Astrocyte (in vitro differentiated cells and primary cell): ENCODE results near the gene GPATCH3. TPM values are rescaled to one million over a fixed set of nuclear protein-coding genes. Genes with fewer than 3 reads are reported as not detected.

ENCODE experiments used
- DNase-seq: peaks from one replicate; pipeline ENCODE4 v3.0.0-alpha.2; 2010; ENCODE audit warnings: low read depth
- FAIRE-seq: peaks from 2 replicates; lab custom pipeline; 2011; peaks lifted over from hg19 to GRCh38; lab: Jason Lieb, UNC
- H2AFZ ChIP-seq: 2 replicates; pipeline ENCODE4 v1.6.0; 2012; ENCODE audit warnings: low read depth, low read length, inconsistent platforms
- H3K27ac ChIP-seq: 2 replicates; pipeline ENCODE4 v1.5.1; 2011; ENCODE audit warnings: low read depth, low read length, inconsistent platforms
- H3K27me3 ChIP-seq: 2 replicates; pipeline ENCODE4 v1.6.0; 2011; ENCODE audit warnings: low read length, inconsistent platforms; ENCODE audit not compliant: insufficient read depth
- H3K36me3 ChIP-seq: 2 replicates; pipeline ENCODE4 v1.5.1; 2011; ENCODE audit warnings: low read length, inconsistent platforms; ENCODE audit not compliant: insufficient read depth
- H3K4me1 ChIP-seq: 2 replicates; pipeline ENCODE4 v1.5.1; 2011; ENCODE audit warnings: low read length, inconsistent platforms; ENCODE audit not compliant: insufficient read depth
- H3K4me2 ChIP-seq: 2 replicates; pipeline ENCODE4 v1.6.0; 2012; ENCODE audit warnings: low read length, inconsistent platforms
- H3K4me3 ChIP-seq: 2 replicates; pipeline ENCODE4 v1.5.1; 2011; ENCODE audit warnings: low read depth, mild to moderate bottlenecking, low read length, inconsistent platforms; ENCODE audit not compliant: insufficient read depth
- H3K79me2 ChIP-seq: 2 replicates; pipeline ENCODE4 v1.6.0; 2012; ENCODE audit warnings: mild to moderate bottlenecking, low read length, inconsistent platforms; ENCODE audit not compliant: insufficient read depth
- H3K9ac ChIP-seq: 2 replicates; pipeline ENCODE4 v1.6.0; 2012; ENCODE audit warnings: mild to moderate bottlenecking, low read length, inconsistent platforms
- H3K9me3 ChIP-seq: 2 replicates; pipeline ENCODE4 v1.5.1; 2012; ENCODE audit warnings: low read depth, mild to moderate bottlenecking, low read length, inconsistent platforms; ENCODE audit not compliant: insufficient read depth
- H4K20me1 ChIP-seq: 2 replicates; pipeline ENCODE4 v1.6.0; 2012; ENCODE audit warnings: low read length, inconsistent platforms; ENCODE audit not compliant: insufficient read depth
- H3K27ac Mint-ChIP-seq: one replicate; pipeline ENCODE4 v1.8.0; 2021; ENCODE audit warnings: mild to moderate bottlenecking, mixed read lengths; ENCODE audit not compliant: unreplicated experiment
- H3K27me3 Mint-ChIP-seq: one replicate; pipeline ENCODE4 v1.8.0; 2021; ENCODE audit warnings: low read depth, mixed read lengths; ENCODE audit not compliant: unreplicated experiment
- H3K36me3 Mint-ChIP-seq: one replicate; pipeline ENCODE4 v1.8.0; 2021; ENCODE audit warnings: low read depth, mixed read lengths; ENCODE audit not compliant: unreplicated experiment
- H3K4me1 Mint-ChIP-seq: one replicate; pipeline ENCODE4 v1.8.0; 2021; ENCODE audit warnings: low read depth, mixed read lengths; ENCODE audit not compliant: unreplicated experiment
- H3K4me3 Mint-ChIP-seq: one replicate; pipeline ENCODE4 v1.8.0; 2021; ENCODE audit warnings: mild to moderate bottlenecking, moderate library complexity, mixed read lengths; ENCODE audit not compliant: unreplicated experiment
- H3K9me3 Mint-ChIP-seq: one replicate; pipeline ENCODE4 v1.8.0; 2021; ENCODE audit warnings: mild to moderate bottlenecking, mixed read lengths; ENCODE audit not compliant: unreplicated experiment
- CTCF ChIP-seq: IDR thresholded peaks from 2 replicates; pipeline ENCODE4 v1.5.1; 2011; ENCODE audit warnings: low read depth, mild to moderate bottlenecking, inconsistent platforms, low read length, moderate library complexity; ENCODE audit not compliant: insufficient read depth
- EZH2 ChIP-seq: IDR thresholded peaks from 2 replicates; pipeline ENCODE4 v1.6.1; 2012; ENCODE audit warnings: mild to moderate bottlenecking, low read length, inconsistent platforms; ENCODE audit not compliant: insufficient read depth
- total RNA-seq: library from RNA; stranded (reverse); gene quantifications from 2 replicates; pipeline ENCODE4 v1.2.1, GENCODE V29; 2021

The GPATCH3 gene
- total RNA-seq, 1 donor from 2014 or later, result 12.8 TPM

GRCh38 chr1:26890467-26890796 is 9.8 kb downstream of the GPATCH3 start:
- H3K4me3 ChIP-seq, result peak overlapping the region; percentile 95
- H3K4me3 Mint-ChIP-seq, result peak overlapping the region; percentile 97
- peaks cover 36% of the 10 kb centered on the region for H4K20me1 ChIP-seq
- H3K4me2 ChIP-seq, result peak overlapping the region; percentile 97
- no peak for FAIRE-seq
- H3K9ac ChIP-seq, result peak overlapping the region; percentile 98
- H3K27ac Mint-ChIP-seq, result peak overlapping the region; percentile 86
- H3K27ac ChIP-seq, result peak overlapping the region; percentile 91
- peak overlapping the region; percentile 98 for H2AFZ ChIP-seq
- no peak for TF ChIP-seq EZH2
- TF ChIP-seq CTCF, result no peak
- peaks cover 38% of the 10 kb centered on the region for H3K79me2 ChIP-seq
- H3K27me3 ChIP-seq, result no peaks in the 10 kb centered on the region
- peaks cover 40% of the 10 kb centered on the region for H3K36me3 ChIP-seq
- peaks cover 24% of the 10 kb centered on the region for H3K36me3 Mint-ChIP-seq
- peaks cover 16% of the 10 kb centered on the region for H3K4me1 ChIP-seq
- DNase-seq, result no peak
- no peaks in the 10 kb centered on the region for H3K27me3 Mint-ChIP-seq
- H3K9me3 Mint-ChIP-seq, result no peaks in the 10 kb centered on the region
- H3K4me1 Mint-ChIP-seq, result peaks cover 12% of the 10 kb centered on the region
- no peaks in the 10 kb centered on the region for H3K9me3 ChIP-seq

- TF ChIP-seq EZH2 (no peak), CTCF (no peak)
- Histone ChIP-seq H3K4me3 (peak within 1 kb of the TSS; percentile 95), H3K4me1 (peaks cover 16% of the 10 kb centered on the region), H3K27me3 (no peaks in the 10 kb centered on the region), H3K36me3 (peaks cover 42% of the 10 kb centered on the region), H3K9ac (peak within 1 kb of the TSS; percentile 98), H3K9me3 (no peaks in the 10 kb centered on the region), H3K27ac (peak within 1 kb of the TSS; percentile 91), H3K79me2 (peaks cover 39% of the 10 kb centered on the region), H4K20me1 (peaks cover 39% of the 10 kb centered on the region), H3K4me2 (peak within 1 kb of the TSS; percentile 97), H2AFZ (peak within 1 kb of the TSS; percentile 98)
- Mint-ChIP-seq H3K27ac (peak within 1 kb of the TSS; percentile 86), H3K36me3 (peaks cover 26% of the 10 kb centered on the region), H3K4me3 (peak within 1 kb of the TSS; percentile 97), H3K9me3 (no peaks in the 10 kb centered on the region), H3K27me3 (no peaks in the 10 kb centered on the region), H3K4me1 (peaks cover 12% of the 10 kb centered on the region)
- DNase-seq (peak; percentile 63), FAIRE-seq (no peak)
Measured at GRCh38 chr1:26889551-26890466, 10.5 kb downstream of the GPATCH3 start, which contains the start of gene GPN2. TSS of gene GPN2 (minus strand) at chr1:26890283. CDS start at chr1:26890096, 187 bp downstream.

GRCh38 chr1:26888231-26888630 is 12.0 kb downstream of the GPATCH3 start:
- Histone ChIP-seq H3K79me2 (peaks cover 31% of the 10 kb centered on the region), H3K27ac (no peak overlapping the region), H3K4me1 (peaks cover 16% of the 10 kb centered on the region), H3K4me3 (no peak overlapping the region), H3K27me3 (no peaks in the 10 kb centered on the region), H3K9ac (peak overlapping the region; percentile 98), H3K36me3 (peaks cover 49% of the 10 kb centered on the region), H2AFZ (no peak overlapping the region), H4K20me1 (peaks cover 46% of the 10 kb centered on the region), H3K4me2 (peak overlapping the region; percentile 97), H3K9me3 (no peaks in the 10 kb centered on the region)
- H3K27me3 Mint-ChIP-seq, result no peaks in the 10 kb centered on the region
- FAIRE-seq (no peak), DNase-seq (no peak)
- TF ChIP-seq CTCF (no peak), EZH2 (no peak)
- H3K4me3 Mint-ChIP-seq, result peak overlapping the region; percentile 97
- H3K27ac Mint-ChIP-seq, result no peak overlapping the region
- H3K36me3 Mint-ChIP-seq, result peaks cover 22% of the 10 kb centered on the region
- no peaks in the 10 kb centered on the region for H3K9me3 Mint-ChIP-seq
- H3K4me1 Mint-ChIP-seq, result peaks cover 12% of the 10 kb centered on the region
